Measurements from ENCODE around the gene BTC. TPM values are rescaled to one million over a fixed set of nuclear protein-coding genes. Genes with fewer than 3 reads are reported as not detected.

BTC gene
- total and polyA plus RNA-seq, 2 of the 13 experiments (the other 11 are each of a cell fraction or from before 2014, with no cell fraction given) = not detected

DNA sequence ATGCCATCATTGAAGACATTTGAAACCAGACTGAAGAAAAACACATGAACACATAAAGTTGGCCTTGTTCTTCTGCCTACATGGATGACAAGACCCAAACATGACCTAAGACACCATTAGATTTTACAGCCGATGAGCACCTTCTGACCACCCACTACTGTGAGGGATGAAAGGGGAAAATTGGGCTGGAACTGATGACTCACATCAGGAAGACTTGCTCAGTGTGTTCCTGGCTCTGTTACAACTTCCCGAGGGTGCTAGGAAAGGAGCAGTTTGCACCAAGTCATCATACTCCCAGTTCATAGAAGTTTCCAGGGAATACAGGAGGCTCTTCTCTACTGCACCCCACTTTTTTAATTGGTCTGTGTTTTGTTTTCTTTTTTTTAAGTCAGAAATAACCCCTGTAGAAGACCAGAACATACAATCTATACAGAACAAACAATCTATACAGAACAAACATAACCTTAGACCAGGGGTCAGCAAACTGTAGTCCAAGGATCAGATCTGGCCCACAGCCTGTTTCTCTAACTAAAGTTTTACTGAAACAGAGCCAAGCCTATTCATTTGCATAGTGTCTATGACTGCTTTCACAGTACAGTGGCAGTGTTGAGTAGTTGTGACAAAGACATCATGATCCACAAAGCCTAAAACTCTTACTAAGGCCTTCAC is 25.3 kb downstream of the BTC start (continued):
- TF ChIP-seq HMG20A (CRISPR knock-in tag; IDR thresholded peaks at IDR 0.05; ENCODE audit: borderline replicate concordance) (peak; percentile 52; the same call in 1 of the 2 replicates), ZNF746 (CRISPR knock-in tag; IDR thresholded peaks at IDR 0.05) (no peak)
- TF ChIP-seq, protein P1, sequence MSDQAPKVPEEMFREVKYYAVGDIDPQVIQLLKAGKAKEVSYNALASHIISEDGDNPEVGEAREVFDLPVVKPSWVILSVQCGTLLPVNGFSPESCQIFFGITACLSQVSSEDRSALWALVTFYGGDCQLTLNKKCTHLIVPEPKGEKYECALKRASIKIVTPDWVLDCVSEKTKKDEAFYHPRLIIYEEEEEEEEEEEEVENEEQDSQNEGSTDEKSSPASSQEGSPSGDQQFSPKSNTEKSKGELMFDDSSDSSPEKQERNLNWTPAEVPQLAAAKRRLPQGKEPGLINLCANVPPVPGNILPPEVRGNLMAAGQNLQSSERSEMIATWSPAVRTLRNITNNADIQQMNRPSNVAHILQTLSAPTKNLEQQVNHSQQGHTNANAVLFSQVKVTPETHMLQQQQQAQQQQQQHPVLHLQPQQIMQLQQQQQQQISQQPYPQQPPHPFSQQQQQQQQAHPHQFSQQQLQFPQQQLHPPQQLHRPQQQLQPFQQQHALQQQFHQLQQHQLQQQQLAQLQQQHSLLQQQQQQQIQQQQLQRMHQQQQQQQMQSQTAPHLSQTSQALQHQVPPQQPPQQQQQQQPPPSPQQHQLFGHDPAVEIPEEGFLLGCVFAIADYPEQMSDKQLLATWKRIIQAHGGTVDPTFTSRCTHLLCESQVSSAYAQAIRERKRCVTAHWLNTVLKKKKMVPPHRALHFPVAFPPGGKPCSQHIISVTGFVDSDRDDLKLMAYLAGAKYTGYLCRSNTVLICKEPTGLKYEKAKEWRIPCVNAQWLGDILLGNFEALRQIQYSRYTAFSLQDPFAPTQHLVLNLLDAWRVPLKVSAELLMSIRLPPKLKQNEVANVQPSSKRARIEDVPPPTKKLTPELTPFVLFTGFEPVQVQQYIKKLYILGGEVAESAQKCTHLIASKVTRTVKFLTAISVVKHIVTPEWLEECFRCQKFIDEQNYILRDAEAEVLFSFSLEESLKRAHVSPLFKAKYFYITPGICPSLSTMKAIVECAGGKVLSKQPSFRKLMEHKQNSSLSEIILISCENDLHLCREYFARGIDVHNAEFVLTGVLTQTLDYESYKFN (CRISPR knock-in tag; conservative IDR thresholded peaks at IDR 0.05) = peak; percentile 56; the same call in 1 of the 2 replicates
- TF ChIP-seq, protein P2, sequence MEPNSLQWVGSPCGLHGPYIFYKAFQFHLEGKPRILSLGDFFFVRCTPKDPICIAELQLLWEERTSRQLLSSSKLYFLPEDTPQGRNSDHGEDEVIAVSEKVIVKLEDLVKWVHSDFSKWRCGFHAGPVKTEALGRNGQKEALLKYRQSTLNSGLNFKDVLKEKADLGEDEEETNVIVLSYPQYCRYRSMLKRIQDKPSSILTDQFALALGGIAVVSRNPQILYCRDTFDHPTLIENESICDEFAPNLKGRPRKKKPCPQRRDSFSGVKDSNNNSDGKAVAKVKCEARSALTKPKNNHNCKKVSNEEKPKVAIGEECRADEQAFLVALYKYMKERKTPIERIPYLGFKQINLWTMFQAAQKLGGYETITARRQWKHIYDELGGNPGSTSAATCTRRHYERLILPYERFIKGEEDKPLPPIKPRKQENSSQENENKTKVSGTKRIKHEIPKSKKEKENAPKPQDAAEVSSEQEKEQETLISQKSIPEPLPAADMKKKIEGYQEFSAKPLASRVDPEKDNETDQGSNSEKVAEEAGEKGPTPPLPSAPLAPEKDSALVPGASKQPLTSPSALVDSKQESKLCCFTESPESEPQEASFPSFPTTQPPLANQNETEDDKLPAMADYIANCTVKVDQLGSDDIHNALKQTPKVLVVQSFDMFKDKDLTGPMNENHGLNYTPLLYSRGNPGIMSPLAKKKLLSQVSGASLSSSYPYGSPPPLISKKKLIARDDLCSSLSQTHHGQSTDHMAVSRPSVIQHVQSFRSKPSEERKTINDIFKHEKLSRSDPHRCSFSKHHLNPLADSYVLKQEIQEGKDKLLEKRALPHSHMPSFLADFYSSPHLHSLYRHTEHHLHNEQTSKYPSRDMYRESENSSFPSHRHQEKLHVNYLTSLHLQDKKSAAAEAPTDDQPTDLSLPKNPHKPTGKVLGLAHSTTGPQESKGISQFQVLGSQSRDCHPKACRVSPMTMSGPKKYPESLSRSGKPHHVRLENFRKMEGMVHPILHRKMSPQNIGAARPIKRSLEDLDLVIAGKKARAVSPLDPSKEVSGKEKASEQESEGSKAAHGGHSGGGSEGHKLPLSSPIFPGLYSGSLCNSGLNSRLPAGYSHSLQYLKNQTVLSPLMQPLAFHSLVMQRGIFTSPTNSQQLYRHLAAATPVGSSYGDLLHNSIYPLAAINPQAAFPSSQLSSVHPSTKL (CRISPR knock-in tag; IDR thresholded peaks at IDR 0.05) = peak; percentile 15; the same call in 1 of the 2 replicates

DNA sequence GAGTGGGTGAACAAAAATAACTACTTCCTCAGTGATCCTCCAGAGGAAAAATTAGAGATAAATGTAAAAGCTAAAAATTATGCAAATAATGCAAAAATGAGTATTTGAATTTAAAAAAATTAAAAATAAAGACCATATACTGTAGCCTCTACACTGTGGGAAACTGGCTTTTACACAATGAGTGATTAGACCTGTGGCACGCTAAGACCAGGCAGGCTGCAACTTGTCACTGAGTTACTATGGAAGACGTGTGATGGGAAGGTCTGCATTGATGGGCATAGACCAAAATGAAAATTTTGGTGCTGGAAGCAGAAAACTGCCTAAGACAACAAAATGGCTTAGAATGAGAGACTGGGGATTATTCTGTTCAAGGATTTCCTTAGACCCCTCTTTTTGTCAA is 30.2 kb downstream of the BTC start:
- in situ Hi-C loops (cut with HindIII; ENCODE audit: extremely low pct_ligation_motif_present, low pct_unique_long_range_greater_than_20kb) = no loop called here
- no peak for ATAC-seq
- TF ChIP-seq DNMT3B (CRISPR knock-in tag; conservative IDR thresholded peaks at IDR 0.05) (no peak), ZNF644 (CRISPR knock-in tag; IDR thresholded peaks at IDR 0.05; ENCODE audit: low read depth) (no peak), TP53 (CRISPR knock-in tag; conservative IDR thresholded peaks at IDR 0.05) (no peak), MEIS1 (CRISPR knock-in tag; IDR thresholded peaks at IDR 0.05; ENCODE audit: borderline replicate concordance) (no peak), PAWR (CRISPR knock-in tag; IDR thresholded peaks at IDR 0.05; ENCODE audit: borderline replicate concordance) (no peak), TSC22D2 (CRISPR knock-in tag; IDR thresholded peaks at IDR 0.05; ENCODE audit: borderline replicate concordance) (no peak), ZFP36L1 (CRISPR knock-in tag; IDR thresholded peaks at IDR 0.05) (no peak), ZBTB20 (CRISPR knock-in tag; IDR thresholded peaks at IDR 0.05; ENCODE audit: borderline replicate concordance, low read depth) (no peak), TOPORS (CRISPR knock-in tag; IDR thresholded peaks at IDR 0.05) (no peak)
- TF ChIP-seq, protein P3, sequence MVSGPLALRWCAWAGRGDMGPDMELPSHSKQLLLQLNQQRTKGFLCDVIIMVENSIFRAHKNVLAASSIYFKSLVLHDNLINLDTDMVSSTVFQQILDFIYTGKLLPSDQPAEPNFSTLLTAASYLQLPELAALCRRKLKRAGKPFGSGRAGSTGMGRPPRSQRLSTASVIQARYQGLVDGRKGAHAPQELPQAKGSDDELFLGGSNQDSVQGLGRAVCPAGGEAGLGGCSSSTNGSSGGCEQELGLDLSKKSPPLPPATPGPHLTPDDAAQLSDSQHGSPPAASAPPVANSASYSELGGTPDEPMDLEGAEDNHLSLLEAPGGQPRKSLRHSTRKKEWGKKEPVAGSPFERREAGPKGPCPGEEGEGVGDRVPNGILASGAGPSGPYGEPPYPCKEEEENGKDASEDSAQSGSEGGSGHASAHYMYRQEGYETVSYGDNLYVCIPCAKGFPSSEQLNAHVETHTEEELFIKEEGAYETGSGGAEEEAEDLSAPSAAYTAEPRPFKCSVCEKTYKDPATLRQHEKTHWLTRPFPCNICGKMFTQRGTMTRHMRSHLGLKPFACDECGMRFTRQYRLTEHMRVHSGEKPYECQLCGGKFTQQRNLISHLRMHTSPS (CRISPR knock-in tag; IDR thresholded peaks at IDR 0.05; ENCODE audit: low read depth) = no peak

More for the DNA sequence above, 30.2 kb downstream of the BTC start:
- Histone ChIP-seq H3K4me1 (ENCODE audit: insufficient read depth, low read length) (peaks cover 5% of the 10 kb centered on the region), H3K27ac (ENCODE audit: extremely low read length, insufficient read depth, low read length) (no peak overlapping the region), H3K9me3 (ENCODE audit: low read length) (no peaks in the 10 kb centered on the region), H3K79me2 (ENCODE audit: insufficient read depth, low read length) (no peaks in the 10 kb centered on the region), H3K4me2 (ENCODE audit: low read depth, low read length) (no peak overlapping the region), H3K27me3 (ENCODE audit: control insufficient read depth in 1 of 2, insufficient read depth in 2 of 2, low read length in 2 of 2) (no peaks in the 10 kb centered on the region; a peak in 1 of 5 replicates), H2AFZ (ENCODE audit: low read length) (no peak overlapping the region), H3K4me3 (replicated peaks in 1 of 3; ENCODE audit: insufficient read depth in 1 of 3, low read depth in 2 of 3, low read length in 3 of 3) (no peak overlapping the region), H4K20me1 (ENCODE audit: insufficient read depth, low read length) (no peaks in the 10 kb centered on the region), H3K36me3 (replicated peaks in 1 of 2; ENCODE audit: control insufficient read depth in 1 of 2, insufficient read depth in 2 of 2, low read length in 2 of 2) (no peaks in the 10 kb centered on the region), H3K9ac (ENCODE audit: insufficient read depth, low read depth, low read length) (no peak overlapping the region)
- 37% methylated on average over 2 of the region's 2 CpGs for WGBS (ENCODE audit: low lambda C conversion rate)
- DNase-seq (ENCODE audit: low spot score) (no peak), FAIRE-seq (no peak)
- CTCF ChIA-PET (ENCODE audit: low intra/inter-chr PET ratio, low total read pairs) = no interaction called here
- no TSS peak for BruUV-seq (replicated peaks)
- intact Hi-C loops (cut with micrococcal nuclease; ENCODE audit: unreplicated experiment) = no loop called here
- POLR2A ChIA-PET = no interaction called here
